CD4-positive, alpha-beta memory T cell (primary cell): Measurements from ENCODE around the gene SASH1. TPM values are rescaled to one million over a fixed set of nuclear protein-coding genes. Genes with fewer than 3 reads are reported as not detected.

Source experiments
- CTCF ChIA-PET: fragments of 350-600 bp; sonication (Branson Sonifier 250); formaldehyde crosslinking; loops from one replicate; lab custom pipeline; 2021; ENCODE audit warnings: inconsistent platforms; ENCODE audit not compliant: partially characterized antibody; lab: Charles Lee
- POLR2A ChIA-PET: fragments of 350-600 bp; sonication (Branson Sonifier 250); formaldehyde crosslinking; loops from one replicate; lab custom pipeline; 2021; ENCODE audit not compliant: partially characterized antibody; lab: Charles Lee
- DNase-seq, 5 donors: peaks; one replicate each; pipeline versions ENCODE4 v3.0.0 to v3.0.0-alpha.2; 2020 to 2022; ENCODE audit warnings: mixed read lengths in 1 of 5
- H3K27ac ChIP-seq: one replicate; pipeline ENCODE4 v1.7.0; 2013; ENCODE audit warnings: low read depth, low read length
- H3K27me3 ChIP-seq: 2 replicates; pipeline ENCODE4 v1.7.0; 2013; ENCODE audit warnings: mild to moderate bottlenecking, low read length, moderate library complexity; ENCODE audit not compliant: insufficient read depth
- H3K36me3 ChIP-seq: 2 replicates; pipeline ENCODE4 v1.7.0; 2013; ENCODE audit warnings: mild to moderate bottlenecking, low read length, moderate library complexity; ENCODE audit not compliant: insufficient read depth
- H3K4me1 ChIP-seq: 2 replicates; pipeline ENCODE4 v1.7.0; 2013; ENCODE audit warnings: mild to moderate bottlenecking, low read length, moderate library complexity; ENCODE audit not compliant: insufficient read depth
- H3K4me3 ChIP-seq, 2 donors: one replicate each; pipeline ENCODE4 v1.7.0; 2013; ENCODE audit warnings: low read length in 2 of 2, mild to moderate bottlenecking in 1 of 2
- H3K9me3 ChIP-seq, 2 donors: one replicate each; pipeline ENCODE4 v1.7.0; 2013; ENCODE audit warnings: low read length in 2 of 2, control low read depth in 1 of 2; ENCODE audit not compliant: control insufficient read depth in 1 of 2
- H3K27ac Mint-ChIP-seq, 7 donors: one replicate each; pipeline ENCODE4 v1.8.0; 2020 to 2021; ENCODE audit warnings: mixed read lengths in 7 of 7, mild to moderate bottlenecking in 6 of 7, inconsistent platforms in 3 of 7, moderate library complexity in 3 of 7
- H3K27me3 Mint-ChIP-seq, 2 donors: one replicate each; pipeline ENCODE4 v1.8.0; 2020 to 2021; ENCODE audit warnings: mixed read lengths in 2 of 2
- H3K36me3 Mint-ChIP-seq, 2 donors: one replicate each; pipeline ENCODE4 v1.8.0; 2020 to 2021; ENCODE audit warnings: mixed read lengths in 2 of 2, inconsistent platforms in 1 of 2, mild to moderate bottlenecking in 1 of 2
- H3K4me1 Mint-ChIP-seq, 4 donors: one replicate each; pipeline ENCODE4 v1.8.0; 2020 to 2021; ENCODE audit warnings: mixed read lengths in 4 of 4, mild to moderate bottlenecking in 1 of 4
- H3K4me3 Mint-ChIP-seq, 8 donors: one replicate each; pipeline ENCODE4 v1.8.0; 2020 to 2021; ENCODE audit warnings: mixed read lengths in 8 of 8, mild to moderate bottlenecking in 7 of 8, moderate library complexity in 6 of 8, inconsistent platforms in 3 of 8
- H3K9me3 Mint-ChIP-seq, 8 donors: one replicate each; pipeline ENCODE4 v1.8.0; 2020 to 2021; ENCODE audit warnings: mixed read lengths in 8 of 8, mild to moderate bottlenecking in 5 of 8, inconsistent platforms in 3 of 8, moderate library complexity in 1 of 8
- intact Hi-C: fragments of 100-400 bp; cut with micrococcal nuclease; formaldehyde crosslinking; loops from one replicate; pipeline ENCODE4 v1.15.1; 2023
- polyA plus RNA-seq, 2 donors: library from polyadenylated mRNA; unstranded; fragments of 300-500 nt; fragmentation: Illumina TruSeq; gene quantifications; one replicate each; pipeline ENCODE4 v1.2.3, GENCODE V29; 2021
- total RNA-seq, 2 experiments: library from RNA; stranded (reverse); gene quantifications; one replicate each; pipeline ENCODE4 v1.2.3, GENCODE V29; 2021

SASH1 gene
- total and polyA plus RNA-seq, 4 experiments from 2014 or later: 0.26 to 4.9 (median 1.7) TPM

DNA sequence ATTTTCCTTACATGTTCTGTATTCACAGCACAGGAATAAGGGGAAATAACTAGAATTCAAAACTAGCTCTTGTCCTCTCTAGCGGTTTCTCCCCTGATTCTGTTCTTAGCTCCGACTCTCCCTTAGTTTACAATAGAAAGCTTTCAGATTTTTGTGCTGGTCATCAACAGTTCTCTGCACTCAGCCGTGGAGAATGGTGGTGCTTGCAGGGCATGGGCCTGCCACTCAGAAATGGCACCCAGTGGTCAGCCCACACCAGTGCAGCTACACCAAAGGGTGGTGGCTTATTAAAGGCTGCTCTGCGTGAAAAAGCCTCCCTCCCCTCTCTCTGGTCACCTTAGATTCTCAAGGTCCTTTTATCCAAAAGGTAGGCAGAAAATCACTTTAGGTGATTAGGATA, 123.5 kb downstream of the SASH1 start:
- Mint-ChIP-seq H3K9me3 (no peaks in the 10 kb centered on the region), H3K36me3 (no peaks in the 10 kb centered on the region), H3K27me3 (peaks cover 7 to 17% of the 10 kb centered on the region in 2 donors), H3K27ac (no peak overlapping the region), H3K4me1 (peaks cover 3 to 7% (median 5%) of the 10 kb centered on the region in 4 donors), H3K4me3 (no peak overlapping the region)
- DNase-seq: no peak
- ChIA-PET POLR2A (no interaction called here), CTCF (interaction anchor here (0.8 to 2.0 kb wide), 7 partner anchors 9 to 1610 kb away, joined by 3 to 9 read pairs (median 5); no protein-coding TSS in a partner anchor)
- Histone ChIP-seq H3K4me3 (no peak overlapping the region), H3K36me3 (no peaks in the 10 kb centered on the region), H3K27me3 (no peaks in the 10 kb centered on the region), H3K9me3 (no peaks in the 10 kb centered on the region), H3K27ac (no peak overlapping the region), H3K4me1 (no peaks in the 10 kb centered on the region)
- intact Hi-C loops: no loop called here

DNA sequence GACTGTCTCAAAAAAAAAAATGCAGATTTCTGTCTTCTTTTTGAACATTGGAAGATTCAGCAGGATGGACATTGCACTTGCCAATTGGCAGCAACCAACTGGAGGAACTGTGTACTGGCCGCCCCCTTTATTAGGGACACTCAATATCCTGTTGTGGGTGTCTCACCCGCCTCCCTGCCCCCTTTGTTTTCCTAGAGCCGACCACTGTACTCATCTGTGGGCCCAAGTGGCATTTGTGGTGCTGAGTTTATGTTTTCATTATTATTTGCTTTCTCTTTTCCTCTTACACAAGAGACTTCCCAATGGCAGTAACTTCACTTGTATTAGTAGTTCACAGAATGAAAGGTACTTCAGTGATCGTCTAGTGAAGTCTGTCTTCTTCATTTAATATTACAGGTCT, 125.3 kb downstream of the SASH1 start:
- Histone ChIP-seq H3K9me3 (no peaks in the 10 kb centered on the region), H3K27me3 (no peaks in the 10 kb centered on the region), H3K27ac (no peak overlapping the region), H3K36me3 (no peaks in the 10 kb centered on the region), H3K4me1 (no peaks in the 10 kb centered on the region), H3K4me3 (no peak overlapping the region)
- no peak overlapping the region for H3K27ac Mint-ChIP-seq
- H3K9me3 Mint-ChIP-seq: no peaks in the 10 kb centered on the region
- no peaks in the 10 kb centered on the region for H3K36me3 Mint-ChIP-seq
- peaks cover 14 to 21% of the 10 kb centered on the region in 2 donors for H3K27me3 Mint-ChIP-seq
- intact Hi-C loops: no loop called here
- ChIA-PET POLR2A (no interaction called here), CTCF (interaction anchor here (1.6 to 2.0 kb wide), 2 partner anchors 11 to 291 kb away, joined by 5 to 6 read pairs; no protein-coding TSS in a partner anchor)
- no peak for DNase-seq
- H3K4me1 Mint-ChIP-seq: peaks cover 3 to 7% (median 5%) of the 10 kb centered on the region in 4 donors
- no peak overlapping the region for H3K4me3 Mint-ChIP-seq

DNA sequence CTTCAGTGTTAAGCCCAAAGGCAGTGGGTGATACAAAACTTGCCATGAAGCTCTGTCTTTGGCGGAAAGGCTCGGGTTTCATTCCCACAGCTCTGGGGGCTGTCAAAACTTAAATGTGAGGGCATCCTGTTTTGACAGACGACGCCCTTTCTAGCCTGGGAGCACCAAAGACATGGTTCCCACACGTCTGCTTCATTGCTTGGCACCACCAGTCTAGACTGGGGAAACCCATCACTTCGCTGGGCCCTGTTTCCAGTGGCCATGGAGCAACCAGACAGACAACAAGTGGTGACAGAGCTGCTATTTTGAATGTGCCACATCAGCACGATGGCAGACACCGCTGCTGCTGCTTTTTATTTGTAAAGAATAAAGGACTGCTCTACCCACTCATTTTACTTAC, 127.5 kb downstream of the SASH1 start:
- no peak for DNase-seq
- Mint-ChIP-seq H3K9me3 (no peaks in the 10 kb centered on the region), H3K27ac (no peak overlapping the region), H3K36me3 (no peaks in the 10 kb centered on the region), H3K4me3 (no peak overlapping the region), H3K4me1 (peaks cover 0 to 2% (median 0%) of the 10 kb centered on the region in 4 donors), H3K27me3 (peaks cover 14 to 21% of the 10 kb centered on the region in 2 donors)
- intact Hi-C loops: no loop called here
- Histone ChIP-seq H3K27me3 (peaks cover 4% of the 10 kb centered on the region), H3K36me3 (no peaks in the 10 kb centered on the region), H3K9me3 (no peaks in the 10 kb centered on the region), H3K4me3 (no peak overlapping the region), H3K4me1 (no peaks in the 10 kb centered on the region), H3K27ac (no peak overlapping the region)
- ChIA-PET CTCF (interaction anchor here (1.7 to 1.9 kb wide), 2 partner anchors 13 to 293 kb away, joined by 6 read pairs; no protein-coding TSS in a partner anchor), POLR2A (no interaction called here)

DNA sequence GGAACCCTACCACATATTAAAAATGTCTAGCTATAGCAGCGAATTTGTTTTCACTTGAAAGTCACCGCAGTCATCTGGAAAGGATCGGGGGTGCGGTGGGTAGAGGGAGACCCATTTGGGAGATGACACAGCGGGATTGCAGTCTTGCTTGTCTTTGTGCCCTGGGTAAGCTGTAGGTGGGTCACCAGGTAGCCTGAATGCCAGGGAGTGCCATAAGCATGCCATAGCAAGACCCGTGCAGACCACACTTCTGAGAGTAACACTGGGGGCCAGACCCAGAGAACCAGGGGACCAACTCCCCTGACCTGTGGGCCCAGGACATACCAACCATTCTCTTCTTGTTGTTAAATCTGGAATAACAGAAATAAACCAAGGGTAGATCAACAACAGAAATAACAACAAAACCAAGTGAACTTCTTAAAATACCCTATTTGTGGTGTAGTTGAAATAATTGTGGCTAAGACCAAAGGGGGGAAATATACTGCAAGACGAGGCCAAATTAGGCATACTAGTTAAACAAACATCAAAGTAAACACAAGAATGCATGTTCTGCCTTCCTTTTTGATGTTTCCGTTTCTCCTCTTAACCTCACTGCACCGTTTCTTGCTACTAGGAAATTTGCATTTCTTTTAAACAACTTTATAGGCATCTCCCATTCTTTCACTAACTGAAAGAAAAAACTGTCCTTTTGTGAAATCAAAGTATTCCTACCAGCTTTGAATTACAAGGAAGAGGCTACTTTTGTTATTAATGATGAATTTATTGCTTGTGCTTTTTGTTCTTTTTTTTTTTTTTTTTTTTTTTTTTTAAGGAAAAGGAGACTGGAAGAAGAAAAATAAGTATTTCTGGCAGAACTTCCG, 128.2 kb downstream of the SASH1 start:
- H3K9me3 ChIP-seq: no peaks in the 10 kb centered on the region
- peaks cover 4% of the 10 kb centered on the region for H3K27me3 ChIP-seq
- H3K4me1 ChIP-seq: no peaks in the 10 kb centered on the region
- H3K4me3 ChIP-seq: no peak overlapping the region
- POLR2A ChIA-PET: no interaction called here
- Mint-ChIP-seq H3K4me3 (no peak overlapping the region), H3K27ac (no peak overlapping the region), H3K36me3 (peaks cover 0 to under 1% of the 10 kb centered on the region in 2 donors), H3K4me1 (peaks cover 0 to 2% (median 0%) of the 10 kb centered on the region in 4 donors), H3K9me3 (no peaks in the 10 kb centered on the region), H3K27me3 (peaks cover 19 to 21% of the 10 kb centered on the region in 2 donors)
- DNase-seq: no peak
- no peak overlapping the region for H3K27ac ChIP-seq
- CTCF ChIA-PET: no interaction called here
- H3K36me3 ChIP-seq: no peaks in the 10 kb centered on the region
- intact Hi-C loops: no loop called here

DNA sequence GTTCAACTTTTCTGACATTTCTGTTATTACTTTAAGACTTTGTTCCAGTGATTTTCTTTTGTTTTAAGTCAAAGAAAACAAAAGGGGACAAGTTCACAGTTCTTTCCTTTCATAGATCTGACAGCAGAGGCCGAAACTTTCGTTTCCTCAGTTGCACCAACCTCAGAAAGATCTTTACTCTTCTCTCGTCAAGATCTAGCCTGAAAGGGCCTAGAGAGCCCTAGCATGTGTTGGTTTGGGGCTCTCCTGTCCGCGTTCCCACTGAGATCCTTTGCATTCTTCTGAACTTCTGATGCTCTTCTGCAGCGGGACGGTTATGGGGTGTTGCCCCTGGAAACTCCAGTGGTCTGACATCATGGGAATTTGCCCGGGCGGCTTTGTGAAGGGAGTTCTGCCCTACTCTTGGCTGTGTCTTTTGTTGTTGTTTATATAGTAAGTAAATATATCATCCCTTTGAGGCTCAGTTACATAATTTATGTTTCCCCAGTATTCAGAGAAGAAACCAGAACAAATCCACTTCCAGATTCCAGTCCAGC, 129.1 kb downstream of the SASH1 start:
- Mint-ChIP-seq H3K36me3 (peaks cover 0 to 4% of the 10 kb centered on the region in 2 donors), H3K27ac (no peak overlapping the region), H3K9me3 (no peaks in the 10 kb centered on the region), H3K27me3 (peaks cover 17 to 19% of the 10 kb centered on the region in 2 donors), H3K4me3 (no peak overlapping the region), H3K4me1 (peaks cover 0 to 2% (median 0%) of the 10 kb centered on the region in 4 donors)
- ChIA-PET POLR2A (no interaction called here), CTCF (no interaction called here)
- intact Hi-C loops: no loop called here
- Histone ChIP-seq H3K27ac (no peak overlapping the region), H3K36me3 (no peaks in the 10 kb centered on the region), H3K4me3 (no peak overlapping the region), H3K9me3 (no peaks in the 10 kb centered on the region), H3K27me3 (peaks cover 4% of the 10 kb centered on the region), H3K4me1 (no peaks in the 10 kb centered on the region)
- no peak for DNase-seq

DNA sequence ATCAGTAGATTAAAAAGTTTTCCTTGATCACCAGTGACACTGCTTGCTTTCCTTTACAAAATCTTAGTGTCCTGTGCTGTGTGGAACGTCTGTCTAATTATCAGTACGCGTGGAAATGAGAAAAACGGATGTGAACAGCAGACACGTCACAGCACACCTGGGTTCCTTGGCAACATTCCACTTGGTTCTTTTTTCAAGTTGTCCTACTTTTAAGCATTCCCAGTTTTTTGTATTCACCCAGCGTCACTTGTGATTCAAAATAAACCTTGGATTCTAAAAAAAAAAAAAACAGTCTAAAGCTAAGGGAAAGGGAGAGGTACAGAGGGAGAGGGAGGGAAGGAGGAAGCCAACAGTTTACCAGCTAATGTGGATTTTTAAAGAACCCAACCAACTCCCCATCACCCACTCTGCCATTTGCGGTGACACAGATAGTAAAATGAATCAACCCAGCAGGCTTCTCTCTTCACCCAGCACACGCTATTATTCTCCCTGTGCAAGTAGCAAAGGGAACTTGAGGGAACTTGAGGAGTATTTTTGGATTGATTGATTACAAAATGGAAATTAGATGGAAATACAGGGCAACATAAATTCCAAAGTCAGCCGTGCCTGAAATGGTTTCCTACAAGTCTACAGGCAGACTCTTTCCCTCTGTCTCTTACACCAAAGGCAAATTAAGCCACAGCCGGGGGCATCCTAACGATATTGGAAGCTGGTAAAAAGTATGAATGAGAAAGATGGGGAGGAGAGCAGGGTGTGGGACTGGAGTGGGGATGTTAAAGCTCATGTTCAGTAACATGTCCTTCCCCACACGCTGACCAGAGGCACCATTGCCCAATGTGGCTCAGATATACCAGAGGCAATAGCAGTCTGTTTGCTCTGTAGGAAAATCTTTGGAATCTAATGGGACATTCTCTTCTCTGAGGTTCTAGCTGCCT, 129.8 kb downstream of the SASH1 start:
- Mint-ChIP-seq H3K36me3 (peaks cover 0 to 4% of the 10 kb centered on the region in 2 donors), H3K4me3 (no peak overlapping the region), H3K27ac (no peak overlapping the region), H3K9me3 (no peaks in the 10 kb centered on the region), H3K27me3 (peaks cover 15 to 19% of the 10 kb centered on the region in 2 donors), H3K4me1 (peaks cover 0 to 2% (median 0%) of the 10 kb centered on the region in 4 donors)
- no peak for DNase-seq
- no peak overlapping the region for H3K27ac ChIP-seq
- no peak overlapping the region for H3K4me3 ChIP-seq
- H3K36me3 ChIP-seq: no peaks in the 10 kb centered on the region
- intact Hi-C loops: no loop called here
- H3K9me3 ChIP-seq: no peaks in the 10 kb centered on the region
- CTCF ChIA-PET: no interaction called here
- peaks cover 4% of the 10 kb centered on the region for H3K27me3 ChIP-seq
- POLR2A ChIA-PET: no interaction called here
- no peaks in the 10 kb centered on the region for H3K4me1 ChIP-seq
